Neural cell (in vitro differentiated cells): ENCODE results near the gene OAS1. TPM values are rescaled to one million over a fixed set of nuclear protein-coding genes. Genes with fewer than 3 reads are reported as not detected.

Source experiments
- H2AFZ ChIP-seq: fragments of 200-600, 300-800 bp; sonication (generic), shearing (Covaris generic); 2 replicates; pipeline ENCODE4 v1.6.0; 2014; ENCODE audit warnings: low read depth, mild to moderate bottlenecking, antibody characterized with exemption, low read length, moderate library complexity
- H3F3A ChIP-seq: fragments of 200-600 bp; shearing (Covaris generic); 2 replicates; pipeline ENCODE4 v1.6.1; 2016; ENCODE audit warnings: mild to moderate bottlenecking, moderate library complexity, mixed read lengths, antibody characterized with exemption, low read length; ENCODE audit not compliant: insufficient read depth, poor library complexity, severe bottlenecking
- H3K27ac ChIP-seq: fragments of 200-600, 300-800 bp; sonication (generic), shearing (Covaris generic); 2 replicates; pipeline ENCODE4 v1.5.1; 2014; ENCODE audit warnings: mild to moderate bottlenecking, low read length, moderate library complexity
- H3K27me3 ChIP-seq: fragments of 300-800, 200-600 bp; sonication (generic), shearing (Covaris generic); 2 replicates; pipeline ENCODE4 v1.6.0; 2014; ENCODE audit warnings: mild to moderate bottlenecking, low read depth, low read length, moderate library complexity; ENCODE audit not compliant: insufficient read depth
- H3K36me3 ChIP-seq: fragments of 300-800, 200-600 bp; sonication (generic), shearing (Covaris generic); 2 replicates; pipeline ENCODE4 v1.5.1; 2014; ENCODE audit warnings: mild to moderate bottlenecking, antibody characterized with exemption, low read length, moderate library complexity; ENCODE audit not compliant: insufficient read depth
- H3K4me2 ChIP-seq: fragments of 300-800, 200-600 bp; sonication (generic), shearing (Covaris generic); 2 replicates; pipeline ENCODE4 v1.6.0; 2014; ENCODE audit warnings: mild to moderate bottlenecking, low read length
- H3K4me3 ChIP-seq: fragments of 300-800, 200-600 bp; sonication (generic), shearing (Covaris generic); 2 replicates; pipeline ENCODE4 v1.5.1; 2014; ENCODE audit warnings: mild to moderate bottlenecking, low read length, moderate library complexity
- H3K79me2 ChIP-seq: fragments of 200-600 bp; shearing (Covaris generic); replicated peaks from 2 replicates; pipeline ENCODE4 v1.6.0; 2014; ENCODE audit warnings: mild to moderate bottlenecking, low read length, moderate library complexity; ENCODE audit not compliant: insufficient read depth
- H3K9ac ChIP-seq: fragments of 300-800, 200-600 bp; sonication (generic), shearing (Covaris generic); 2 replicates; pipeline ENCODE4 v1.6.1; 2016; ENCODE audit warnings: mild to moderate bottlenecking, low read length, mixed read lengths
- H3K9me2 ChIP-seq: fragments of 200-600 bp; shearing (Covaris generic); 2 replicates; pipeline ENCODE4 v1.6.1; 2016; ENCODE audit warnings: mild to moderate bottlenecking, low read length, mixed read lengths; ENCODE audit not compliant: insufficient read depth
- H3K9me3 ChIP-seq: fragments of 200-600, 300-800 bp; sonication (generic), shearing (Covaris generic); 2 replicates; pipeline ENCODE4 v1.6.1; 2016; ENCODE audit warnings: mild to moderate bottlenecking, mixed run types, low read length, moderate library complexity, mixed read lengths
- H4K20me1 ChIP-seq: fragments of 200-600 bp; shearing (Covaris generic); 2 replicates; pipeline ENCODE4 v1.6.1; 2016; ENCODE audit warnings: mild to moderate bottlenecking, mixed run types; ENCODE audit not compliant: insufficient read depth
- CTCF ChIP-seq: fragments of 450-650 bp; IDR thresholded peaks from 2 replicates; pipeline ENCODE4 v1.5.1; 2014; ENCODE audit warnings: antibody characterized with exemption, mild to moderate bottlenecking, moderate library complexity; ENCODE audit not compliant: poor library complexity, severe bottlenecking
- EP300 ChIP-seq: fragments of 450-650 bp; conservative IDR thresholded peaks from 2 replicates; pipeline ENCODE4 v1.6.1; 2014; ENCODE audit warnings: antibody characterized with exemption, mild to moderate bottlenecking, moderate library complexity; ENCODE audit not compliant: poor library complexity, severe bottlenecking
- EZH2 ChIP-seq: fragments of 200-600, 300-800 bp; shearing (Covaris generic), sonication (generic); IDR thresholded peaks from 2 replicates; pipeline ENCODE4 v1.6.1; 2014; ENCODE audit warnings: antibody characterized with exemption, low read length, borderline replicate concordance, mild to moderate bottlenecking; ENCODE audit not compliant: insufficient read depth, poor library complexity, severe bottlenecking
- MXI1 ChIP-seq: fragments of 450-650 bp; conservative IDR thresholded peaks from 2 replicates; pipeline ENCODE4 v1.6.1; 2014; ENCODE audit warnings: antibody characterized with exemption, mild to moderate bottlenecking; ENCODE audit not compliant: poor library complexity, severe bottlenecking
- POLR2AphosphoS5 ChIP-seq: IDR thresholded peaks from 2 replicates; pipeline ENCODE4 v1.6.1; 2012
- RAD21 ChIP-seq: fragments of 450-650 bp; conservative IDR thresholded peaks from 2 replicates; pipeline ENCODE4 v1.6.1; 2014; ENCODE audit warnings: antibody characterized with exemption, mild to moderate bottlenecking, moderate library complexity
- SMC3 ChIP-seq: fragments of 450-650 bp; conservative IDR thresholded peaks from 2 replicates; pipeline ENCODE4 v1.6.1; 2014; ENCODE audit warnings: antibody characterized with exemption, mild to moderate bottlenecking, moderate library complexity; ENCODE audit not compliant: poor library complexity
- TAF1 ChIP-seq: IDR thresholded peaks from 2 replicates; pipeline ENCODE4 v1.6.1; 2012; ENCODE audit warnings: low read depth
- polyA plus RNA-seq: library from polyadenylated mRNA; depleted of rRNA; stranded (reverse); fragments of >200 nt; gene quantifications from 2 replicates; pipeline ENCODE4 v1.2.3, GENCODE V29; 2014
- TF ChIP-seq, protein P1 (sequence below): IDR thresholded peaks from 2 replicates; pipeline ENCODE4 v1.6.1; 2012; ENCODE audit warnings: borderline replicate concordance

OAS1 gene
- polyA plus RNA-seq, 1 donor from 2014 or later: not detected

- no peaks in the 10 kb centered on the region for H3K9me3 ChIP-seq
- no peak overlapping the region for H2AFZ ChIP-seq
- H4K20me1 ChIP-seq: no peaks in the 10 kb centered on the region
- no peak overlapping the region for H3K9ac ChIP-seq
- TF ChIP-seq MXI1 (no peak), CTCF (no peak), SMC3 (no peak), TAF1 (no peak), EZH2 (no peak), POLR2AphosphoS5 (no peak), EP300 (no peak), RAD21 (no peak)
- TF ChIP-seq, protein P1, sequence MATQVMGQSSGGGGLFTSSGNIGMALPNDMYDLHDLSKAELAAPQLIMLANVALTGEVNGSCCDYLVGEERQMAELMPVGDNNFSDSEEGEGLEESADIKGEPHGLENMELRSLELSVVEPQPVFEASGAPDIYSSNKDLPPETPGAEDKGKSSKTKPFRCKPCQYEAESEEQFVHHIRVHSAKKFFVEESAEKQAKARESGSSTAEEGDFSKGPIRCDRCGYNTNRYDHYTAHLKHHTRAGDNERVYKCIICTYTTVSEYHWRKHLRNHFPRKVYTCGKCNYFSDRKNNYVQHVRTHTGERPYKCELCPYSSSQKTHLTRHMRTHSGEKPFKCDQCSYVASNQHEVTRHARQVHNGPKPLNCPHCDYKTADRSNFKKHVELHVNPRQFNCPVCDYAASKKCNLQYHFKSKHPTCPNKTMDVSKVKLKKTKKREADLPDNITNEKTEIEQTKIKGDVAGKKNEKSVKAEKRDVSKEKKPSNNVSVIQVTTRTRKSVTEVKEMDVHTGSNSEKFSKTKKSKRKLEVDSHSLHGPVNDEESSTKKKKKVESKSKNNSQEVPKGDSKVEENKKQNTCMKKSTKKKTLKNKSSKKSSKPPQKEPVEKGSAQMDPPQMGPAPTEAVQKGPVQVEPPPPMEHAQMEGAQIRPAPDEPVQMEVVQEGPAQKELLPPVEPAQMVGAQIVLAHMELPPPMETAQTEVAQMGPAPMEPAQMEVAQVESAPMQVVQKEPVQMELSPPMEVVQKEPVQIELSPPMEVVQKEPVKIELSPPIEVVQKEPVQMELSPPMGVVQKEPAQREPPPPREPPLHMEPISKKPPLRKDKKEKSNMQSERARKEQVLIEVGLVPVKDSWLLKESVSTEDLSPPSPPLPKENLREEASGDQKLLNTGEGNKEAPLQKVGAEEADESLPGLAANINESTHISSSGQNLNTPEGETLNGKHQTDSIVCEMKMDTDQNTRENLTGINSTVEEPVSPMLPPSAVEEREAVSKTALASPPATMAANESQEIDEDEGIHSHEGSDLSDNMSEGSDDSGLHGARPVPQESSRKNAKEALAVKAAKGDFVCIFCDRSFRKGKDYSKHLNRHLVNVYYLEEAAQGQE: no peak
- no peak overlapping the region for H3K4me2 ChIP-seq
- no peaks in the 10 kb centered on the region for H3K9me2 ChIP-seq
- H3K36me3 ChIP-seq: no peaks in the 10 kb centered on the region
- H3F3A ChIP-seq: no peaks in the 10 kb centered on the region
- H3K4me3 ChIP-seq: no peak overlapping the region
- H3K79me2 ChIP-seq: no peaks in the 10 kb centered on the region
- no peak overlapping the region for H3K27ac ChIP-seq
- no peaks in the 10 kb centered on the region for H3K27me3 ChIP-seq
Measured at GRCh38 chr12:112901271-112901670, 5.5 kb upstream of the OAS1 start.

DNA sequence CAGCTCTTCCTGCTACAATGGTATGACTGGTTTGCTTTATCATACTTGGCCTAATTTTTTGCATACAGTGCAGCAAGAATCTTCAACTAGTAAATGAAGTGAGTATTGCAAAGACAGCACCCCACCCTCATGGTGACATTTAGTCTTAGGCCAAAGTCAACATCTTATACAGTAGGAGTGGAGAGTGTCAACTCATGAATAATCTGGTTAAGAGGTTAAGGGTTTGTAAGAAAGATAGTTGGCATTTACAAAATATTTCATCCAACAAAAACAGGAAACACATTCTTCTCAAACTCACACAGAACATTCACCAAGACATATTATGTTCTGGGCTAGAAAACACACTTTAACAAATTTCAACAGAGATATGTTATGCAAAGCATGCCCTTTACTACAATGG lies 2.2 kb upstream of the OAS1 start:
- H3K27ac ChIP-seq: no peak overlapping the region

More for the DNA sequence above, 2.2 kb upstream of the OAS1 start:
- Histone ChIP-seq H3K79me2 (no peaks in the 10 kb centered on the region), H4K20me1 (no peaks in the 10 kb centered on the region), H3K36me3 (no peaks in the 10 kb centered on the region), H2AFZ (no peak overlapping the region), H3K9me2 (no peaks in the 10 kb centered on the region), H3K27me3 (no peaks in the 10 kb centered on the region), H3K9me3 (no peaks in the 10 kb centered on the region), H3K4me3 (no peak overlapping the region), H3F3A (no peaks in the 10 kb centered on the region), H3K4me2 (no peak overlapping the region), H3K9ac (no peak overlapping the region)
- TF ChIP-seq SMC3 (no peak), EZH2 (no peak), MXI1 (no peak), CTCF (no peak), RAD21 (no peak)
